SK-N-MC (cell line): ENCODE data around the gene SRGAP3.
A peak's percentile ranks its signal among the peaks of the same experiment; 100 is the strongest.

Source experiments
- DNase-seq: peaks from one replicate; pipeline ENCODE4 v3.0.0-alpha.2; 2011; ENCODE audit warnings: low read depth, low spot score
- H3K27ac ChIP-seq: fragments of 200-600 bp; sonication (generic); 2 replicates; pipeline ENCODE4 v1.5.1; 2016; ENCODE audit warnings: mixed run types
- H3K36me3 ChIP-seq: fragments of 200-600 bp; sonication (generic); 2 replicates; pipeline ENCODE4 v1.6.1; 2017; ENCODE audit warnings: antibody characterized with exemption, low read length, mixed read lengths; ENCODE audit not compliant: insufficient read depth
- H3K4me3 ChIP-seq: fragments of 200-600 bp; sonication (generic); 2 replicates; pipeline ENCODE4 v1.5.1; 2016
- H3K9ac ChIP-seq: fragments of 200-600 bp; sonication (generic); 2 replicates; pipeline ENCODE4 v1.8.0; 2017; ENCODE audit warnings: mixed run types, mixed read lengths; ENCODE audit not compliant: insufficient read length
- H3K9me3 ChIP-seq: fragments of 200-600 bp; sonication (generic); 2 replicates; pipeline ENCODE4 v1.6.1; 2017; ENCODE audit warnings: low read depth, mild to moderate bottlenecking, antibody characterized with exemption, low read length, moderate library complexity, mixed read lengths
- EZH2 ChIP-seq: fragments of 200-600 bp; sonication (generic); IDR thresholded peaks from one replicate; pipeline ENCODE4 v1.6.1; 2017; ENCODE audit warnings: antibody characterized with exemption
- FOXP2 ChIP-seq: optimal IDR thresholded peaks from 2 replicates; pipeline ENCODE3; 2011; ENCODE audit warnings: mild to moderate bottlenecking, moderate library complexity; ENCODE audit not compliant: insufficient read depth; ENCODE audit errors: extremely low read length, control extremely low read depth
- POLR2AphosphoS5 ChIP-seq: IDR thresholded peaks from 2 replicates; pipeline ENCODE4 v1.6.1; 2012; ENCODE audit warnings: mild to moderate bottlenecking, low read depth, low read length, borderline replicate concordance

SRGAP3 gene

GRCh38 chr3:9137676-9138075 lies 111.8 kb downstream of the SRGAP3 start:
- H3K4me3 ChIP-seq = no peak overlapping the region
- no peak for DNase-seq
- H3K36me3 ChIP-seq = no peaks in the 10 kb centered on the region
- no peak for TF ChIP-seq POLR2AphosphoS5
- no peak overlapping the region for H3K9ac ChIP-seq
- H3K27ac ChIP-seq = no peak overlapping the region
- H3K9me3 ChIP-seq = no peaks in the 10 kb centered on the region

GRCh38 chr3:9136746-9137465 lies 112.5 kb downstream of the SRGAP3 start:
- H3K4me3 ChIP-seq = no peak overlapping the region
- TF ChIP-seq FOXP2 (no peak), EZH2 (no peak), POLR2AphosphoS5 (no peak)
- H3K27ac ChIP-seq = no peak overlapping the region
- H3K36me3 ChIP-seq = no peaks in the 10 kb centered on the region
- H3K9ac ChIP-seq = no peak overlapping the region
- no peak for DNase-seq
- no peaks in the 10 kb centered on the region for H3K9me3 ChIP-seq

DNA sequence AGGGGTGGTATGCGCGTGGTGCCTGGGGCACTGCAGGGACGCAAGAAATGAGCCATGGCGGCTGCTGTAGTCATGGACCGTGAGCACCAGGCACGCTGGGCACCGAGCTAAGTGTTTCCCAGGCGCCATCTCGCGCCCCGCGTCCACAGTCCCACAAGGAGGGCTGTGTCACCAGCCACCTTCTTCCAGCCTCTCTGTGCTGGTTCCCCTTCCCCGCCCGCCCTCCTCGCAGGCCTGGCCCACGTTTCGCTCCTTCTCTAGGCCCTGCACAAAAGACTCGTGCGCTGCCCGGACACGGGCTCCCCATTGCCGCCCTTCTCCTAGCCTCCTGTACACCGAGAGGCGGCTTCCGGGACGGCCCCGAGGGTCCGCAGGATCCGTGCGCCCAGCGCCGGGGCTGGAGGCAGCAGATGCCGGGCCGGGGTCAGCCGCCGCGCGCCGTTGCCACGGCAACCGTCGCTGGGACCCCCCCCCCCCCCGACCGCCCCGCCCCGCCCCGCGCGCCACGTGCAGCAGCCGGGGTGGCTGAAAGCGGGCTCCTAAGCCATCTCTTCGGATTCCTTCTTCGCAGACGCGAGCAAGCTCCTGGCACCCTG lies 113.4 kb downstream of the SRGAP3 start:
- Histone ChIP-seq H3K27ac (no peak overlapping the region), H3K36me3 (no peaks in the 10 kb centered on the region), H3K9ac (no peak overlapping the region), H3K4me3 (no peak overlapping the region), H3K9me3 (no peaks in the 10 kb centered on the region)
- TF ChIP-seq EZH2 (no peak), FOXP2 (no peak), POLR2AphosphoS5 (no peak)
- DNase-seq = no peak

DNA sequence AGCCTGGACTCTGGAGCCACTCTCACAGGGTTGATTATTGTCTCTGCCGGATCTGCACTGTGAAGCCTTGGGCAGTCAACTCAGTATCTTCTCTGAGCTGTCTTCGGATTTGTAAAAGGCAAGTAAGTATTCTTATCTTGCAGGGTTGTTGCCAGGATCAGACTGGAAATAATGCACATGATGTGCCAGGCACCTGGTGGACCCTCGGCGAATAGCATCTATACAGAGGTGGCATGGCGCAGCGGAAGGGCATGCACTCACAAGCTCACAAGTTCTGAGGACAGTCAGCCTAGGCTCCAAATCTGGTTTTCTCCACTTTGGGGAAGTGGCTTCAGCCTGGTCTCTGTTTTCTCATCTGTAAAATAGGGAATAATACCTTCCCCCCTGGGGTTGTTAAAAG lies 113.9 kb downstream of the SRGAP3 start:
- Histone ChIP-seq H3K36me3 (no peaks in the 10 kb centered on the region), H3K4me3 (no peak overlapping the region)

DNA sequence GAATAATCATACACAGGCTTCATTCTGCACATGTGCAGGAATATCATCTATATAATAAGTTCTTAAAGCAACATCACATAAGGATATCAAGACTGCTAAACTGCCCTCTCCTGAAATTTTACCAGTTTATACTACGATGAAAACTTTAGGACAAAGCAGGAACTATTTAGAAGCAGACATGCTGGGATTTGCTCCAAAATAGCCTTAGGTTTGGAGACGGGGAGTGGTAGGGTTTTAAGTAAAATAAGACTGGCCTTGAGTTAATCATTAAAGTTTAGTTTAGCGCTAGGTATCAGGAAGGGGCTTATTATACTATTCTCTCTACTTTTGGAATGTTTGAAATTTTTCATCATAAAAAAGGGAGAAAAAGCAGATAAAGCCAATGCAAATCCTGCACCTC lies 115.8 kb downstream of the SRGAP3 start:
- Histone ChIP-seq H3K9me3 (no peaks in the 10 kb centered on the region), H3K36me3 (no peaks in the 10 kb centered on the region), H3K9ac (no peak overlapping the region), H3K27ac (no peak overlapping the region), H3K4me3 (no peak overlapping the region)
- TF ChIP-seq EZH2 (no peak), POLR2AphosphoS5 (no peak), FOXP2 (no peak)
- DNase-seq = no peak

More for the DNA sequence above, 113.9 kb downstream of the SRGAP3 start:
- Histone ChIP-seq H3K27ac (no peak overlapping the region), H3K9ac (no peak overlapping the region), H3K9me3 (no peaks in the 10 kb centered on the region)
- TF ChIP-seq EZH2 (no peak), FOXP2 (no peak), POLR2AphosphoS5 (no peak)
- no peak for DNase-seq

- Histone ChIP-seq H3K9ac (no peak overlapping the region), H3K36me3 (no peaks in the 10 kb centered on the region), H3K4me3 (no peak overlapping the region), H3K27ac (no peak overlapping the region), H3K9me3 (no peaks in the 10 kb centered on the region)
- peak; percentile 12 for DNase-seq
- TF ChIP-seq FOXP2 (no peak), POLR2AphosphoS5 (no peak), EZH2 (no peak)
Measured at GRCh38 chr3:9130345-9131305, 118.8 kb downstream of the SRGAP3 start.

GRCh38 chr3:9129365-9129764 lies 120.1 kb downstream of the SRGAP3 start:
- Histone ChIP-seq H3K9me3 (no peaks in the 10 kb centered on the region), H3K4me3 (no peak overlapping the region), H3K9ac (no peak overlapping the region), H3K27ac (no peak overlapping the region), H3K36me3 (no peaks in the 10 kb centered on the region)
- no peak for DNase-seq
- no peak for TF ChIP-seq POLR2AphosphoS5
- no peak for TF ChIP-seq FOXP2
- TF ChIP-seq EZH2 = no peak

GRCh38 chr3:9125278-9125951 lies 124.0 kb downstream of the SRGAP3 start:
- Histone ChIP-seq H3K4me3 (no peak overlapping the region), H3K27ac (no peak overlapping the region), H3K9me3 (no peaks in the 10 kb centered on the region), H3K36me3 (no peaks in the 10 kb centered on the region), H3K9ac (no peak overlapping the region)
- no peak for DNase-seq
- TF ChIP-seq POLR2AphosphoS5 (no peak), FOXP2 (no peak), EZH2 (no peak)

DNA sequence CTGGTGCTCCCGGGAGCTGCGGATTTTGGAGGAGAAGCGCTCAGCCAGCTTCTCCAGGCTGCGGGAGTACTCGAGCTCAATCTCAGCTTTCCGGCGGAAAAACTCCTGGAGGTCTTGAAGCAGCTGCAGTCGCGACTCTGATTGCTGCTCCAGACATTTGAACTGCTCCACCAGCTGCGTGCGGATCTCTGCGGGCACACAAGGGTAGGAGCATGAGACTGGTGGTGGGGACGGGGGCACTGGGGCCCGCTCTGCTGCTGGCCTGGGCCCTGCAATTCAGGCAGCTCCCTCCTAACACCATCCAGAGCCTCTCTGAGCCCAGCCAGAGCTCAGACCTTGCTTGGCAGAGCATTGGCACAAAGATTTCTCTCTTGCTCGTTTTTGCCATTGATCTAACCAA lies 124.7 kb downstream of the SRGAP3 start:
- TF ChIP-seq EZH2 (no peak), FOXP2 (no peak), POLR2AphosphoS5 (no peak)
- Histone ChIP-seq H3K9ac (no peak overlapping the region), H3K27ac (no peak overlapping the region), H3K9me3 (no peaks in the 10 kb centered on the region), H3K4me3 (no peak overlapping the region), H3K36me3 (no peaks in the 10 kb centered on the region)
- DNase-seq = no peak
